DMS153 (cell line): ENCODE measurements around the gene EGR1.

Source experiments
- DNase-seq: peaks from one replicate; lab custom pipeline; 2025; lab: John Stamatoyannopoulos, UW

Gene EGR1

DNA sequence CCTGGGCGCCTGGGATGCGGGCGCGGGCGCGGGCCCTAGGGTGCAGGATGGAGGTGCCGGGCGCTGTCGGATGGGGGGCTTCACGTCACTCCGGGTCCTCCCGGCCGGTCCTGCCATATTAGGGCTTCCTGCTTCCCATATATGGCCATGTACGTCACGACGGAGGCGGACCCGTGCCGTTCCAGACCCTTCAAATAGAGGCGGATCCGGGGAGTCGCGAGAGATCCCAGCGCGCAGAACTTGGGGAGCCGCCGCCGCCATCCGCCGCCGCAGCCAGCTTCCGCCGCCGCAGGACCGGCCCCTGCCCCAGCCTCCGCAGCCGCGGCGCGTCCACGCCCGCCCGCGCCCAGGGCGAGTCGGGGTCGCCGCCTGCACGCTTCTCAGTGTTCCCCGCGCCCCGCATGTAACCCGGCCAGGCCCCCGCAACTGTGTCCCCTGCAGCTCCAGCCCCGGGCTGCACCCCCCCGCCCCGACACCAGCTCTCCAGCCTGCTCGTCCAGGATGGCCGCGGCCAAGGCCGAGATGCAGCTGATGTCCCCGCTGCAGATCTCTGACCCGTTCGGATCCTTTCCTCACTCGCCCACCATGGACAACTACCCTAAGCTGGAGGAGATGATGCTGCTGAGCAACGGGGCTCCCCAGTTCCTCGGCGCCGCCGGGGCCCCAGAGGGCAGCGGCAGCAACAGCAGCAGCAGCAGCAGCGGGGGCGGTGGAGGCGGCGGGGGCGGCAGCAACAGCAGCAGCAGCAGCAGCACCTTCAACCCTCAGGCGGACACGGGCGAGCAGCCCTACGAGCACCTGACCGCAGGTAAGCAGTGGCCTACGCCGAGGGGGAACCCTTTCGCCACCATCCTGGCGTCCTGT lies at the start of gene EGR1:
EGR1 (plus strand) TSS at position 219 of the 864 bp plus-strand sequence; CDS start at position 502, 283 bp downstream.
- DNase-seq = peak; percentile 76

DNA sequence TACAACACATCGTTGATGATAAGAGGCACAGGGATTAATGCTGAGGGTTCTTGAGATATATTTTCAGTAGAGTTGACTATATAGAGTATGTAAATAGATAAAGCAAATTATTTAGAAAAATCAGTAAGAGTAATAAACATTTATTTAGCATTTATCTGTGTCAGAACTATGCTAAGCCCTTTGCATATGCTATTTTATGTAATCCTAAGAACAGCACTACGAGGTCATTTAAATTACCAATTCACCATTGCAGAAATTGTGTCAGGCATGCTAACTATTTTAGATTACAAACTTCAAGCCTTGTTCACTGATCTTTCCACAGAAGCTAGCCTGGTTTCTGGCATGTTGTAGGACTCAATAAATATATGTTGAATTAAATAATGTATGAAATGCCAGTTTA lies 46.8 kb upstream of the EGR1 start:
- no peak for DNase-seq

GRCh38 chr5:138425079-138425478 lies 40.2 kb upstream of the EGR1 start:
- DNase-seq = no peak

- no peak for DNase-seq
Observed at GRCh38 chr5:138435943-138436342, 29.3 kb upstream of the EGR1 start.

DNA sequence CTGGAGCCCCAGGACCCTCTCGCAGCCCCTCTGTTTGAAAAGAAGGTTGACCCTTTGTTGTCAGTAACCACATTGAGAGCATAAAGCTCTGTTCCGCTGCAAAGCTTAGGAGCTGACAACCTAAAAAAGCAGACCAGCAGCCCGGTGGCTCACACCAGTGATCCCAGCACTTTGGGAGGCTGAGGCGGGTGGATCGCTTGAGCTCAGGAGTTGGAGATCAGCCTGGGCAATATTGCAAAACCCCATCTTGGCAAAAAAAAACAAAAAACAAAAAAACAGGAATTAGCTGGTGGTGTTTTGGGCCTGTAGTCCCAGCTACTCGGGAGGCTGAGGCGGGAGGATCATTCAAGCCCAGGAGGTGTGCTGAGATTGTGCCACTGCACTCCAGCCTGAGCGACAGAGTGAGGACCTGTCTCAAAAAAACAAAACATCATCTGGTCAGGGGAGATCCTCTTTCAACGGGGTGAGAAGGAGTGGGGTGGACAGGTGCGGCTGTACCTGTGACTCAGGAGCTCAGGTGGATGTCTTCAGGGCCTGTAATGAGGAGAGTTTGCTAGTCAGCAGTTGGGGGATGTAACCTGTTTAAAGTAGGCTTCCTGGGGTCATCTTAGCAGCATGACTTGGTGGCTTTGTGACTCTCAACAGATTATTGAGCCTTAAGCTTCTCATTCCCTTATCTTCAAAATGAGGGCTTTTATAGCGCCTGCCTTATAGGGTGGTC lies 27.1 kb upstream of the EGR1 start:
- no peak for DNase-seq

GRCh38 chr5:138438724-138439476 lies 26.4 kb upstream of the EGR1 start, which contains the start of gene REEP2:
Gene REEP2 (plus strand): TSS chr5:138439057. CDS start chr5:138439209, 152 bp downstream.
- no peak for DNase-seq

- no peak for DNase-seq
Observed at GRCh38 chr5:138439477-138440158, 25.7 kb upstream of the EGR1 start.

DNA sequence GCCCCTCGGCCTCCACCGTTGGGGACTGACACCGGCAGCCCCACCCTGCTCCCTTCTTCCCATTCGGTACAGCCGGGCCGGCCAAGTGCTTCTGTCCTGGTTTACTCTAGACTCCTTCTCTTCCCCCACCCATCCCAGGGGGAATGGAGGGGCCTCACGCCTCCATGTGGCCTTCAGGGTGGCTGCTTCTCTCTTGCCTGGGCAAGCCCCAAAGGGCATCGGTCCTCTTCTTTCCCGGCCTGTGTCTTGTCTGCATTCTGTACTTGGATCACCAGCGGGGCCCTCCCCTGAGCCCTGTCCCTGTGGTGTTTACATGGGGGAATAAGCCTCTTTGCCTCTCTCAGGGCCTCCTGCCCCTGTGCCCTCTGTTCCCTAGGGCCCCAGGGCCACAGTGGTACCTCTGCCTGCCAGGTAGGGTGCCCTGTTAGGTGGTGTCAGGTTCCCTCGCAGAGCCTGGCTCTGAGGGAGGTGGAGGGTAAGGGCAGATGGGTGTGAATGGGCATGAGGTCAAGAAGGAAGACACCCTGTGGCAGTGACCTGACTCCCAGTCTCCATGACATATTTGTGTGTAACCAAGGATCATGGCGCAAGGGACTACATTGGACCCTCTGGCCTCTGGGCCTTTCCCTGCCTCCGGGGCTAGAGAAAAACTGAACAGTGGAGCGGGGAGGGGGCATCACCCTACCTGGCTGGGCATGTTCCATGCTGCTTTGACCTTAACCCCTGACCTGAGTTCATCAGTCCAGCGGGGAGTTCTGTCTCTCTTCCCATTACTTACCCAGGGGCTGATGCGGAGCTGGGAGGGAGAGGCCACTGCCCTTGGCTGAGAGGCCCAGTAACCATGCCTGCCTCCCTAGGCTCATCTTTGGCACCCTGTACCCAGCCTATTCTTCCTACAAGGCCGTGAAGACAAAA lies 24.9 kb upstream of the EGR1 start:
- DNase-seq = no peak

- no peak for DNase-seq
Observed at GRCh38 chr5:138441221-138441620, 24.1 kb upstream of the EGR1 start.

DNA sequence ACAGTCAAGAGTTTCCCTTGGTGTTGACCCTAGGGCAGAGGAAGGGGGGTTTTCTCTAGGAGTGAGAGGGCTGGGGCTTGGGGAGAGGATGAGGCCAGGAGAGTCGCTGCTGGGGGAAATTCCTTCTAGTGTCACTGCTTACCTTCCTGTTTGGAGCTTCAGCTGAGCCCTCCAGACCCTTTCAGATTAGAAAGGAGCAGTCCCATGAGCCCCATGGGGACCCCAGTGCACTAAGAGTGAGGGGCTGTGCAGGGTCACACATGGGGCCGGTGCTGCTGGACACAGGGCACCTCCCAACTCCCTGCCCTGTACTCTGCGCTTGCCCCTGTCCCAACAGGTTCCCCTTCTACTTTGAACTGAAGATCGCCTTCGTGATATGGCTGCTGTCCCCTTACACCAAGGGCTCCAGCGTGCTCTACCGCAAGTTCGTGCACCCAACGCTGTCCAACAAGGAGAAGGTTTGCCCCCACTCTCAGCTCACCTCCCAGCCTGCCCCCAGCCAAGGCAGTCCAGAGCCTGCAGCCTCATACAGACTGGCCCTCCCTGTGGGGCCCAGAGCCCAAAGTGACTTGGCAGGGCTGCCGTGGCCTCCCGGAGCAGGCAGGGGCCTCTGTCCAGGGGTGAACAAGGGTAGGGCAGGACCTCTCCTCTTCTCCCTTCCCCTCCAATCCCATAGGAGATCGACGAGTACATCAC lies 21.1 kb upstream of the EGR1 start:
- no peak for DNase-seq

GRCh38 chr5:138444774-138445546 lies 20.3 kb upstream of the EGR1 start:
- no peak for DNase-seq

GRCh38 chr5:138445547-138446271 lies 19.6 kb upstream of the EGR1 start:
- no peak for DNase-seq

DNA sequence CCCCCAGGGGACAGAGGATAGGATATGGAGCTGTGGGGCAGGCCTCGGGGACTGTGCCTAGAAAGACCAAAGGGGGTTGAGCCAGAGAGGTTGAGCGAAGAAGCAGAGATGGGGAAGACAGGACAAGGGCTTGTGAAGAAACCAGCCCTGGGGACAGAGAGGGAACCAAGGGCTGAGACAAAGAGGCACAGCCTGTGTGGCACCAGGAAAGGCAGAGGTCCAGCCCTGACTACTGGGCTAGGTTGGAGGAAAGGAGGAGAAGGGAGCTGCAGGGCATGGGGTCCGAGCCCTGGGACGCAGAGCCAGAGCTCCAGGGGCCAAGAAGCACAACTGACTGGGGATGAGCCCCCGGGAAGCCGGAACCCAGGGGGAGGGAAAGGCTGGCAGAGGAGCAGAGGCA lies 17.2 kb upstream of the EGR1 start:
- DNase-seq = no peak

DNA sequence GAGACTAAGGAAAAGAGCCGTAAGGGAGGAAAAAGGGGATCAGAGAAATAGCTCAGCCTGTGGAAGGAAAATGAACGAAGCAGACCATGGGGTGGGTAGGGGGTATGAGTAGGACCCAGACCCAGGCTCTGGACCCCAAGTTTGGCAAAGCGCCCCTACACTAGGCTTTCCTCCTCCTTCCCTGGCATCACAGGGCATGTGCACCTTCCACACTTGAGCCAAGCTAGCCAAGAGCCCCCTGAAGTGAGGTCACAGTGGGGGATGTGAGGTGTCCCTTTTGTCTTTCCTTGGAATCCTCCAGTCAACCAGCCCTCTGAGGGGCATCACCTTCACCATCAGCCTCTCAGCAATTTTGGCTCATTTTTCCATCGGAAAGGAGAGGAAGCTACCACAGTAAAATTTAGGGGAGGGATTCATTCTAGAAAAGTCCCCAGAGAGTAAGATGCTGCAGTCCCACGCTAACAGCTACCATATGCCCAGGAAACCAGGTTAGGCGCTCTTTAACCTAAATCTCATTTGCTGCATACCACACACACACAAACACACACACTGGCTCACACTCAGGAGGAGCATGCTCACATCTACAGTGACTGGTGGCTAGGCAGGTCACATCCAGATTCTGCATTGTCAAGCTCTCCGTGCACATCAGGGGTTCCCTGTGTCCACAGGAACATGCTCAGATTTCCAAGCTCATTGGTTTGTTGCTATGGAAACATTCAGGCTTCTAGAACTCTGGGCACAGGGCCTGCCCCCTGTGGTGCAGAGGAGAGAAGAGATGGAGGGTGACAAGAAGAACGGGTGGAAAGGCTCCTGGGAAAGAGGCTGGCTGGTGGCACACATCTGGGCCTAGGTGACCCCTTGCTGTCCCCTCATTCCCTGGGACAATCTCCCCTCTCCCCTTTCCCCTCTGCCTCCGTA lies 16.5 kb upstream of the EGR1 start:
- DNase-seq = peak; percentile 46

DNA sequence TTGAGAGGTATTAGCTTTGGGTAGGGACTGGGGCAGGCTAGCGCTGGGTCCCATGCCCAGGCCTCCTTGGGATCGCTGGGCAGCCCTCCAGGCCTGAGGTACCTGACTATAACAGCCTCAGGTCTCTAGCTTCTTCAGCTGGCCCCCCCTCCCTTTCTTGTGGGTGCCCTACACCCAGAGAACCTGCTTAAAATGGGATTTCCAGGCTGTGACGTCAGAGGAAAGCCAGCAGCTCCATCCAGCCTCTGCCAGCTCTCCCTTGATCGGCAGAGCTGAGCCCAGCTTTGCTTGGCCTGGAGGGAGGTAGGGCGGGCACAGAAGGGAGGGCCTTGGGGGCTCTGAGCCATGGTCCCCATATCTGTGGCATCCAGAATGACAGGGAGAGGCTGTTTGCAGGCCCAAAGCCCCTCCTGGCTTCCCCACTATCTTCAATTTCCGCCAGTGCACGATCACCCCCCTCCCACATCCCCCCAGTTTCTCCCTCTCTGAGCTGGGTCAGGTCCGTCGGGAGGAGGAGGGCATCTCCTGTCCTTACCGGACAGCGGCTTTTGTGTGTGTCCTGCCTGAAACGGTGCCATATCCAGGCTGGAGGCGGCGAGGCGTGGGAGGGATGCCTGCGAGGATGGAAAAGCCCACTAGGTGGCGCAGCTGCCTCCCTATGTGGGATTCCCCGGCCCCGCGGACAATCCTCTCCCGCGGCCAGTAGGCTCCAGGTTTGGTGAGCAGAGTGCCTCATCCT lies 15.6 kb upstream of the EGR1 start:
- peak; percentile 22 for DNase-seq

GRCh38 chr5:138450971-138451370 lies 14.3 kb upstream of the EGR1 start:
- DNase-seq = no peak

DNA sequence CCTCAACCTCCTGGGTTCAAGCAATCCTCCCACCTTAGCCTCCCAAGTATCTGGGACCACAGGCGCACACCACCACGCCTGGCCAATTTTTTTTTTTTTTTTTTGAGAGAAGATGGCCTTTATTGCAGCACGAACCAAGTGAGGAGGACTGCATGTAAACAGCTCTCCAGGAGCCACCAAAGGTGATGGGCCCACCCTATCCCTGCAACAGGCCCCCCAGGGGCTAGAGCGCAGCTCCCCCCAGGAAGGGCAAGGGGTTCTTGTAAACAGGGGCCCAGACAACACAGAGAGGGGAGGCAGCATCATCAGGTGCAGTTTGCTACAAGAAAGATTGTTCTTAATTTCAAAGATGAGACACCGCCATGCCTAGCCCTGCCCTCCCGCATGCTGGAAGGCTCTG lies 12.6 kb upstream of the EGR1 start:
- no peak for DNase-seq
